Measurements from ENCODE around the gene HMGXB4. TPM values are rescaled to one million over a fixed set of nuclear protein-coding genes. Genes with fewer than 3 reads are reported as not detected.

Gene HMGXB4
- total RNA-seq, 4 donors from 2014 or later, result 12.4 to 19.9 (median 17.0) TPM

- H3K27me3 ChIP-seq, result no peaks in the 10 kb centered on the region
- peaks cover 25 to 43% (median 37%) of the 10 kb centered on the region in 4 donors for H3K36me3 ChIP-seq
- intact Hi-C loops (cut with DNase I), result no loop called here
- TF ChIP-seq CTCF (IDR thresholded peaks at IDR 0.05), result no peak
- TF ChIP-seq POLR2AphosphoS5 (IDR thresholded peaks at IDR 0.05), result no peak
- no peak for TF ChIP-seq POLR2A (IDR thresholded peaks at IDR 0.05; ENCODE audit: low read depth)
- no peak for TF ChIP-seq EP300 (IDR thresholded peaks at IDR 0.05)
- no peaks in the 10 kb centered on the region for H3K9me3 ChIP-seq
- no peak overlapping the region for H3K4me3 ChIP-seq
- WGBS, result 92% methylated on average over 10 of the region's 12 CpGs
- H3K4me1 ChIP-seq, result peaks cover 36 to 58% (median 46%) of the 10 kb centered on the region in 4 donors
- H3K27ac ChIP-seq (replicated peaks in 1 of 4), result no peak overlapping the region
- DNase-seq (ENCODE audit: extremely low spot score), result no peak
Observed at GRCh38 chr22:35315141-35315854, 58.0 kb downstream of the HMGXB4 start.

GRCh38 chr22:35315855-35316745 is 58.8 kb downstream of the HMGXB4 start:
- Histone ChIP-seq H3K27ac (replicated peaks in 1 of 4) (no peak overlapping the region), H3K36me3 (peaks cover 28 to 51% (median 45%) of the 10 kb centered on the region in 4 donors)
- WGBS, result 86% methylated on average over 25 of the region's 27 CpGs

GRCh38 chr22:35316751-35317150 is 59.5 kb downstream of the HMGXB4 start:
- DNase-seq (ENCODE audit: extremely low spot score), result no peak
- intact Hi-C loops (cut with DNase I), result no loop called here
- WGBS, result 95% methylated on average over 7 of the region's 7 CpGs
- H3K4me3 ChIP-seq, result no peak overlapping the region
- TF ChIP-seq CTCF (IDR thresholded peaks at IDR 0.05), result no peak
- TF ChIP-seq POLR2A (IDR thresholded peaks at IDR 0.05; ENCODE audit: low read depth), result no peak
- TF ChIP-seq POLR2AphosphoS5 (IDR thresholded peaks at IDR 0.05), result no peak
- no peak for TF ChIP-seq EP300 (IDR thresholded peaks at IDR 0.05)
- no peaks in the 10 kb centered on the region for H3K9me3 ChIP-seq
- no peaks in the 10 kb centered on the region for H3K27me3 ChIP-seq
- peaks cover 33 to 56% (median 50%) of the 10 kb centered on the region in 4 donors for H3K36me3 ChIP-seq
- H3K27ac ChIP-seq (replicated peaks in 1 of 4), result no peak overlapping the region
- H3K4me1 ChIP-seq, result peaks cover 36 to 45% (median 39%) of the 10 kb centered on the region in 4 donors

More at GRCh38 chr22:35315855-35316745, 58.8 kb downstream of the HMGXB4 start:
- Histone ChIP-seq H3K9me3 (no peaks in the 10 kb centered on the region), H3K4me1 (peaks cover 36 to 50% (median 45%) of the 10 kb centered on the region in 4 donors), H3K4me3 (no peak overlapping the region), H3K27me3 (no peaks in the 10 kb centered on the region)
- intact Hi-C loops (cut with DNase I), result no loop called here
- DNase-seq (ENCODE audit: extremely low spot score), result no peak
- TF ChIP-seq POLR2AphosphoS5 (IDR thresholded peaks at IDR 0.05) (no peak), POLR2A (IDR thresholded peaks at IDR 0.05; ENCODE audit: low read depth) (no peak), EP300 (IDR thresholded peaks at IDR 0.05) (no peak), CTCF (IDR thresholded peaks at IDR 0.05) (no peak)

GRCh38 chr22:35317680-35318290 is 60.5 kb downstream of the HMGXB4 start:
- Histone ChIP-seq H3K9me3 (no peaks in the 10 kb centered on the region), H3K36me3 (peaks cover 44 to 67% (median 60%) of the 10 kb centered on the region in 4 donors), H3K27ac (replicated peaks in 1 of 4) (no peak overlapping the region), H3K4me1 (peaks cover 25 to 38% (median 29%) of the 10 kb centered on the region in 4 donors), H3K4me3 (no peak overlapping the region), H3K27me3 (no peaks in the 10 kb centered on the region)
- TF ChIP-seq POLR2AphosphoS5 (IDR thresholded peaks at IDR 0.05) (no peak), POLR2A (IDR thresholded peaks at IDR 0.05; ENCODE audit: low read depth) (no peak), CTCF (IDR thresholded peaks at IDR 0.05) (no peak), EP300 (IDR thresholded peaks at IDR 0.05) (no peak)
- 75% methylated on average over 3 of the region's 12 CpGs for WGBS
- intact Hi-C loops (cut with DNase I), result no loop called here
- DNase-seq (ENCODE audit: extremely low spot score), result no peak

Measured in esophagus muscularis mucosa (tissue), 4 donors.